Stimulated activated CD4-positive, alpha-beta T cell treated with anti-CD3 and anti-CD28 coated beads, TNF-alpha, amount 100 ng/mL, for 24 hours (primary cell): Measurements from ENCODE around the gene SLC24A3.

Experiments
- DNase-seq, 3 experiments: peaks; one replicate each; pipeline ENCODE4 v3.0.0-alpha.2; 2020; ENCODE audit warnings: low read depth in 3 of 3

SLC24A3 gene

GRCh38 chr20:19302714-19303113 is 90.3 kb downstream of the SLC24A3 start:
- DNase-seq: no peak

- DNase-seq: no peak
Measured at GRCh38 chr20:19304389-19304788, 91.9 kb downstream of the SLC24A3 start.

GRCh38 chr20:19304886-19305415 is 92.5 kb downstream of the SLC24A3 start:
- no peak for DNase-seq

- DNase-seq: no peak
Measured at GRCh38 chr20:19308146-19308545, 95.7 kb downstream of the SLC24A3 start.

- DNase-seq: no peak
Measured at GRCh38 chr20:19310541-19310940, 98.1 kb downstream of the SLC24A3 start.

DNA sequence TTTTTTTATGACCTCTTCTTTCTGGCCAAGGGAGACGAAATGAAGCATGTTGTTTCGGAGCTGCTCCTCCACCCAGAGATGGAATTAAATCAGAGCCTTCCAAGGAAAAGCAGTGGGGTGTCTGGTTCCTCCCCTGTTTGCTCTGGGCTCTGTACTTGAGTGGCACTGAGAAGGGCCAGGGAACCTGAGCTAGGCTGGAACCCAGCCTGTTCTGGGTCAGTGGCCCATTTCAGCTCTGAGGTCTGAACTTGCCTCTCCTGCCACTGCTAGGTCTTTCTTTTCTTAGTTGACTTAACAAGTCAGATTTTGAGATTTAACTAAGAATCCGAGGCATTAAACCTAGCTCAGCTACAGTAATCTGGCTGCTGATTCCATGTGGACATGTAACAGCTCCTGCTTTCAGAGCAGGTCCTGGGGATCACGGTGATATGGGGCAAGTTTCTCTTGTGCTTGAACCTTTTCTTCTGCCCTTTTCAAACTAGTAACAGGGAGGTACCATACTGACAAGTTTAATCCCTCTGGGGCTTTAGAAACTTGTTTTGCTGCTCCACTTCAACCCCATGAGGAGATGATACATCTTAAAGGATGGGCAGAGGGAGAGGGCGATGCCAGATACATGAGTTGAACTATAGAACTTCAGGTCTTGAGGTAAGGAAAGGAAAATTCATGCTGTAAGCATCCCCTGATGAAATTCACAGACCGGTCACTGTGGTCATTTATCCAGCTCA is 101.1 kb downstream of the SLC24A3 start:
- DNase-seq: no peak

DNA sequence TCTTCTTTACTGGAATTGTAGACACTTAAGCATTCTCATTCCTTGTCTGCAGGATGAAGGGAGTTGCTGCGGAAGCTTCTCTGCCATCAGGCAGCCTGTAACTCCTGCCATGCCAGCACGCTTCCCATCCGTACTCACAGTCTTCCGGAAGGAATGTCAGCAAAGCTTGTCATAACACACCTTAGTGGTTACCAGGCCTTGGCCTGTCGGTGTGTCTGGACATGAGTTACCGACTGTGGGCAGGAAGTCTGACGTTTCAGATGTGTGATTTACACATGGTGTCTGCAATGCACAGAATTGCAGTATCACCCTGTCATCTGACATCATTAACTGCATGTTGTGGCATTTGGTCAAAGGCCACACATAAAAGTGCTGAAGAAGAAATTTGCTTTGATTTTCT is 102.2 kb downstream of the SLC24A3 start:
- no peak for DNase-seq

- no peak for DNase-seq
Measured at GRCh38 chr20:19317237-19318069, 105.0 kb downstream of the SLC24A3 start.

DNA sequence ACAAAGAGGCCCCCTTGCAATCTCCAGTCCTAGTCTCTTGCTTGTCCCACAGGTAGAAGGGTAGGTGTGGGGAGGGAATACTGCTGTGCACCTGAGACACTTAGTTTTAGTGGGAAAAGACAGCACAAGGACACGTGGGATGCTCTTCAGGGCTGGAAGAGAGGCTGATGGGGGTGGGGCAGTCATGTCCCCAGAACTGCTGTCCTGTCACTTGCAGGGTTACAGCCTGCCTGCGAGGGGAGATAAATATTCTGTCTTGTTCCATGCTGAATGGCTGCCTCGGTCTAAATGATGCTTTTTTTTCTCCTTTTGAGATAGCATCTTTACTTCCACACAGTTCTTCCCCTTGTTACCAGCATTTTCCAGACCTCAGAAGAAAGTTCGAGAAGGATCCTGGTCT is 106.2 kb downstream of the SLC24A3 start:
- no peak for DNase-seq

DNA sequence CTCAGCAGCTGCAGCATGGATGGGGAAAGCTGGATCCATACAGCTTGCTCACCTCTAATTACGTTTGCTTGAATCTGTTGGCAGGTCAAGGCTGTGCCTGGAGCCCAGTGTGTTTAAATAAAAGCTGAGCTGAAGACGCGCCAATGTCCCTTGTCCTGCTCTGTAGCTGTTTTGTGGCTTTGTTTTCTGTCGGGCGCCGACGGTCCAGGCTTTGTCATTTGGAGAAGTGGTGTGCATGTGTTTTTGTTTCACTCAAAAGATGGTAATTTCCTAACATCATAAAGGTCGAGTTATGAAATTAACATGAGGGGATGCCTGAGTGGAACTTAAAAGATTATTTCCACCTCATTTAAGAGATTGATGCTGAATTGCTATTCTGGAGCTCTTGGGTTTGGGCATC is 107.6 kb downstream of the SLC24A3 start:
- DNase-seq: no peak

GRCh38 chr20:19321176-19321575 is 108.7 kb downstream of the SLC24A3 start:
- DNase-seq: no peak

DNA sequence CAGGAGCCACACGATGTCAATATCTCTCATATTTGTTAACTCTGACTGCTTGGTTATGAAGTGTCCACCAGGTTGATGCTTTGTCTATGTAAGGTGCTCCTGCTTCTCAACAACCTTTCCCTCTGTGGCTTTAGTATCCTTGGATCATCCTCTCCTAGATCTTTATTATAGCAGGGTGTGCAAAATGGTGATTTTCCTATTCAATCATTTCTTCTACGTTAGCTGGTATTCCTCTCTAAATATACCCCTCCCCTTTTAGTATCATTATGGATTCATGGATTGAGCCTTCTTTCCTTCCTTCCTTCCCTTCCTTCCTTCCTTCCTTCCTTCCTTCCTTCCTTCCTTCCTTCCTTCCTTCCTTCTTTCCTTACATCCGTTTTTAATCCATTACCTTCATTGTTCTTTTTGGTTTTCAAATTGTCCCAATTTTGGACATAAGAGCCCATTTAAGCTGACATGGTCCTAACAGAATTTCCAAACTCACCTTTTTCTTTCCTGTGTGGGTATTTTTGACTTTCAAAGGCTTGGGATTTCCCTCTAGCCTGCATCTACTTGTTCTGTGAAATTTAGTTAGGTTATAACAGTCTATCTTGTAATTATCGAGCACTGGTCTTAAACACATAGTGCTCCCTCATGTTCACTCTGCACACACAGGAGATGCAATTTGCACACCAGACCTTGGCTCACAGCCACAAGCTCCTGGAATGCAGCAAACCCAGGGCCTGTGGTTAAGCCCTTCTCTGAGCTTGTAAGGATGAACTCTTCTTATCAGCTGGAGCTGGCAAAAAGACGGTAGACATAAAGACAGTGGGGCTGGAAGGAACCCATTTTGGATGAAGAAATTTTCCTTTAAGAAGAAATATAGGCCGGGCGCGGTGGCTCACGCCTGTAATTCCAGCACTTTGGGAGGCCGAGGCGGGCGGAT is 109.9 kb downstream of the SLC24A3 start:
- no peak for DNase-seq

- no peak for DNase-seq
Measured at GRCh38 chr20:19327401-19327800, 115.0 kb downstream of the SLC24A3 start.

GRCh38 chr20:19328676-19329075 is 116.2 kb downstream of the SLC24A3 start:
- DNase-seq: no peak

- DNase-seq: no peak
Measured at GRCh38 chr20:19330038-19330437, 117.6 kb downstream of the SLC24A3 start.

DNA sequence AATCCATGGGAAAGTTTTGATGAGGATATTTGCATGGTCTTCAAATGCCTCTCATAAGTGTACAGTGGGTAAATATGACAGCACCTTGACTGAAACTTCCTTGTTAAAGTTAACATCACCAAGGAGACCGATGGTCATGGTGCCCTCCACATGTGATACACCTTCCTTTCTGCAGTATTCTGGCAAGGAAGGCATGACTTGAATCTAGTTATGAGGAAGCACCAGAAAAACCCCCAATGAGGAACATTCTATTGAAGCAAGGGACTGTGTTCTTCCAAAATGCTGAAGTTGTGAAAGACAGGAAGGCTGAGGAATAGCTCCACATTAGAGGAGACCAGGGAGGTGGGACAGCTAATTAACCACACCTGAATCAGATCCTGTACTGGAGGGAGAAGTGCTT is 118.3 kb downstream of the SLC24A3 start:
- no peak for DNase-seq

DNA sequence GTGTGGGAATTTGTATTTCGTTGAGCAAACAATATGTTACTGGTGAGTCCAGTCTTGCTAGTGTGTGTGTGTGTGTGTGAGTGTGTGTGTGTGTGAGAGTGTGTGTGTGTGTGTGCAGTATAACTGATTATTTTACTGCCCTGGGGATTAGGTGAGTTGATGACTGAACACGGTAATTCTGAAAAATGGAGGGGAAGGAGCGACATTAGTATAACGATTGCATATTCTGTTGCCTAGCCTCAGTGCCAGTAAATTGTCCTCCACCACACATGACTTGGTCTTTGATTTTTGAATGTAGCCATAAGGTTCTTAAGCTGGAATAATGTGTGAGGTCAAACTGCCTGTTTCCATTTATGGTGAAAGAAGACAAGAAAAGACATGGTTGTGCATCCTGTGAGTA is 121.1 kb downstream of the SLC24A3 start:
- DNase-seq: no peak

DNA sequence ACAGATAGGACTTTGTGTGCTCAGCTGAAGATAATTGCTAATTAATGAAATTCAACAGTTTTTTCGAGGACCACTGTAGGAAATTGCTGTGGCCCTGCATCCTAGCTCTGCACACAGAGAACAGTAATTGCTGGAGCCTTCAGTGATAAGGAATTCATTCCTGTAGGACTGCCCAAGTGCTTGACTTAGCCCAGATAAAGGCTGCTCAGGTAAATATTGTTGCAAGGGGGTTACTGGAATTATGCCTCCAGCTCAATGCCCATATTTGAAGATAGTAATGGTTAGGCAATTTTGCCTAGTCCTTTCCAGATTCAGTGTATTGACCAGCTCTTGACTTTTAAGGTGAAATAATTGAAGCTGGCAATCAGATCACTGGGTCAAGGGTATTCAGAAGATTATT is 122.9 kb downstream of the SLC24A3 start:
- no peak for DNase-seq

DNA sequence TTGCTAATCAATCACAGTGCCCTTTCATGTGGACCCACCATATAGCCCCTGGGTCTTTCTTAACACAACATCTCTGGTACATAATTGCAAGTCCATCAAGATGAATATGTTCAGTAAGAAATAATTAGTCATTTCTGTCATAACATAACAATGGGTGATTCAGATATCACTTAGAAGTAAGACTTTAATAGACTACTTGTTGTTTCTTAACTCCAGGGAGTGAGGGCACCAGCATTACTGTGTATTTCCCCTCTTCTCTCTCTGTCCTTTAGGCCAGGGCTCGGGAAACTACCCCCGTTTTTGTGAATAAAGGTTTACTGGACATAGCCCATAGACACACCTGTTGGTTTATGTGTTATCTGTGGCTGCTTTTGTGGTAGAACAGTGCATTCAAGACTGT is 123.5 kb downstream of the SLC24A3 start:
- no peak for DNase-seq

DNA sequence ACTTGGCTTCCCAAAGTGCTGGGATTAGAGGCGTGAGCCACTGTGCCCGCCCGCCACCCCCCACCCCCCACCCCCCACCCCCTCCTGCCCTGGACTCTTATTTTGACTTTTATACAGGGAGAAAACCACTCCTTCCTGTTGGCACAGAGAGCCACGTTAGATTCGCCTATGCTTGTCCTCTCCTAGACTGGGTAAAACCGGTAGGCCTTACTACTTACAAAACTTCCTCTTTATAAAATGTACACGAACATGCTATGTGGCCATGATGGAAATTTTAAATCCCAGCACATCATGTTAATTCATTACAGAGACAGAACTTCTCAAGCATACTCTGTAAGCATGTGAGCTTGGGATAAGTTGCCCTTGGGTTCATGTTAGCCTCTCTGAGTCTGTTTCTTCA is 124.2 kb downstream of the SLC24A3 start:
- DNase-seq: no peak

DNA sequence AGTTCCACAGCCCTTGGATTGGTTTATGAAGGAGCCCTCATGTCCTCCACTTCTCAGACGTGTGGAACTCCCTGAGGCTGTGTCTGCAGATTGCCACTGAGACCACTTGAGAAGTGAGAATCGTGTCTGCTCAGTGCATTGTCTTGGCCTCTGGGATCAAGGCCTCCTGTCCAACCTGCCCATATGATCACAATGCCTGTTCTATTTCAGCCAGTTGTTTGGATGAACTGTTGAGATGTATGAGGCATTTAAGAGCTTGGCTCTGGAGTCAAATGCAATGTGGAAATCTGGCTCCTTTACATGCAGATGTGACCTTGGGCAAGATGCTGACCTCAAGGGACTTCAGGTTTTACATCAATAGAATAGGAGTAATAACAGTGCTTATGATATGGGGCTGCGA is 125.9 kb downstream of the SLC24A3 start:
- DNase-seq: no peak

- no peak for DNase-seq
Measured at GRCh38 chr20:19338960-19339359, 126.5 kb downstream of the SLC24A3 start.
